DND-41 (cell line): ENCODE measurements around the gene CALHM5.

Experiments
- ATAC-seq: fragments of 200-7000 bp; cut with Tn5 transposase; 3 replicates; pipeline ENCODE4 v1.9.1; 2021; ENCODE audit warnings: low read depth; ENCODE audit not compliant: insufficient read depth
- DNase-seq: peaks from one replicate; pipeline ENCODE4 v3.0.0-alpha.2; 2020
- H2AFZ ChIP-seq: 2 replicates; pipeline ENCODE4 v1.6.0; 2012; ENCODE audit warnings: low read depth, low read length
- H3K27ac ChIP-seq: 2 replicates; pipeline ENCODE4 v1.5.1; 2012; ENCODE audit warnings: low read length, inconsistent platforms
- H3K27me3 ChIP-seq: fragments of 200-600 bp; sonication (generic); 2 replicates; pipeline ENCODE4 v1.6.0; 2012; ENCODE audit warnings: low read length, mild to moderate bottlenecking, inconsistent platforms; ENCODE audit not compliant: insufficient read depth, poor library complexity
- H3K36me3 ChIP-seq: 2 replicates; pipeline ENCODE4 v1.5.1; 2012; ENCODE audit warnings: low read length, inconsistent platforms; ENCODE audit not compliant: insufficient read depth
- H3K4me1 ChIP-seq: 2 replicates; pipeline ENCODE4 v1.5.1; 2012; ENCODE audit warnings: mild to moderate bottlenecking, low read length; ENCODE audit not compliant: insufficient read depth
- H3K4me2 ChIP-seq: 2 replicates; pipeline ENCODE4 v1.6.0; 2012; ENCODE audit warnings: mild to moderate bottlenecking, moderate library complexity, low read length, inconsistent platforms; ENCODE audit not compliant: insufficient read depth
- H3K4me3 ChIP-seq, 2 experiments: fragments of 200-600 bp in 1 of 2; shearing (Covaris generic) in 1 of 2; 2 replicates each; pipeline ENCODE4 v1.5.1; 2012 to 2016; ENCODE audit warnings: inconsistent platforms in 2 of 2, low read length in 2 of 2, mild to moderate bottlenecking in 2 of 2, low read depth in 1 of 2, moderate library complexity in 1 of 2
- H3K79me2 ChIP-seq: 2 replicates; pipeline ENCODE4 v1.6.0; 2012; ENCODE audit warnings: low read length, inconsistent platforms; ENCODE audit not compliant: insufficient read depth
- H3K9ac ChIP-seq: 2 replicates; pipeline ENCODE4 v1.6.0; 2012; ENCODE audit warnings: low read depth, mild to moderate bottlenecking, inconsistent platforms, low read length, moderate library complexity
- H3K9me3 ChIP-seq: 2 replicates; pipeline ENCODE4 v1.5.1; 2012; ENCODE audit warnings: low read length, moderate library complexity, mild to moderate bottlenecking, inconsistent platforms; ENCODE audit not compliant: insufficient read depth, severe bottlenecking
- H4K20me1 ChIP-seq: 2 replicates; pipeline ENCODE4 v1.6.0; 2012; ENCODE audit warnings: low read length; ENCODE audit not compliant: insufficient read depth
- CTCF ChIP-seq: IDR thresholded peaks from 2 replicates; pipeline ENCODE4 v1.5.1; 2012; ENCODE audit warnings: borderline replicate concordance, low read length, moderate library complexity, mild to moderate bottlenecking; ENCODE audit not compliant: poor library complexity, severe bottlenecking; ENCODE audit errors: extremely low read depth
- EZH2 ChIP-seq: IDR thresholded peaks from 3 replicates; pipeline ENCODE4 v1.6.1; 2012; ENCODE audit warnings: borderline replicate concordance, low read depth, mild to moderate bottlenecking, moderate library complexity, low read length, inconsistent platforms; ENCODE audit not compliant: severe bottlenecking

Gene CALHM5

DNA sequence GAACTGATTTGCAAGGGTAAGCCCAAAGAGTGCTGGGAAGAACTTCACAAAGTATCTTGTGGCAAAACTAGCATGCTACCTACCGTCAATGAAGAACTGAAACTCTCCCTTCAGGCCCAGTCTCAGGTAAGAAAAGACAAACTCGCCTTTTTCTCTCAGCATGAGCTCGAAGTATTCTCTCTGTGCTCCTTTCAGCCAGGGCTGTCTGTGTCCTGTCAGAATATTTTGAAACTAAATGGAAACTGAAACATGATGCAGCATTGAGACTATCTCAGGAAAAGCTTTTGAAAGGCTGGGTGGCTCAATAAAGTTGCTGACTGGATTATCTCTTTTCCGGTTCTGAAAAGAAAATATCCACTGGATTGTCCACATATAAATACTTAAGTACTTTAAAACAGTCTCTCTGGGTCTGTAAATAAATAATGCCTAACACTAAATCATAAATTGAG is 696 bp downstream of the CALHM5 start:
- ATAC-seq (no peak; the same call in 2 of the 3 replicates), DNase-seq (no peak)
- no peaks in the 10 kb centered on the region for H3K9me3 ChIP-seq
- no peaks in the 10 kb centered on the region for H4K20me1 ChIP-seq
- H3K27ac ChIP-seq: no peak overlapping the region
- H2AFZ ChIP-seq: no peak overlapping the region
- no peaks in the 10 kb centered on the region for H3K4me1 ChIP-seq
- H3K4me2 ChIP-seq: no peak overlapping the region
- H3K27me3 ChIP-seq: peaks cover 8% of the 10 kb centered on the region
- TF ChIP-seq CTCF (no peak), EZH2 (no peak)
- H3K9ac ChIP-seq: no peak overlapping the region
- no peaks in the 10 kb centered on the region for H3K36me3 ChIP-seq
- no peak overlapping the region for H3K4me3 ChIP-seq
- H3K79me2 ChIP-seq: no peaks in the 10 kb centered on the region

DNA sequence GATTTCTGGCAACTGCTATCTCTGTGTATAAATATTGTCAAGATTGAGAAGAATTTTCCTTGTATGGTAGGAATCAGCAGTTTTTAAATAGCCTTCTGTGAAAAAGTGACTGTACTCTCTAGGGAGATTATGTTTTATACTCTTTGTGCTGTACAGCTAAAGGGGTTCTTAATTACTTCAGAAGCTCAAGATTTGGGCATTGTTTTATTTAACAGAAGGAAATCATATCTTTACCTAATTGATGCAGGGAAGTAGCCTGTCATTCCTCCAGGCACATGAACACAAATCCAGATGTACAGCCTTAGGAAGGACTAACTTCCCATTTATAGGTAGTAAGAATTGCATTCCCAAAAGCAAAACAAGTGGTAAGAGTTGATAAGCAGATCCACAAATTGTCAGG is 1.3 kb downstream of the CALHM5 start:
- Histone ChIP-seq H4K20me1 (no peaks in the 10 kb centered on the region), H3K27ac (no peak overlapping the region), H3K4me1 (no peaks in the 10 kb centered on the region), H3K36me3 (no peaks in the 10 kb centered on the region), H2AFZ (no peak overlapping the region), H3K79me2 (no peaks in the 10 kb centered on the region), H3K4me3 (no peak overlapping the region), H3K9ac (no peak overlapping the region), H3K27me3 (peaks cover 8% of the 10 kb centered on the region), H3K4me2 (no peak overlapping the region), H3K9me3 (no peaks in the 10 kb centered on the region)
- no peak for DNase-seq
- no peak for ATAC-seq
- no peak for TF ChIP-seq EZH2
- no peak for TF ChIP-seq CTCF

GRCh38 chr6:116513224-116513875 is 1.9 kb downstream of the CALHM5 start:
- ATAC-seq (no peak), DNase-seq (no peak)
- H3K27ac ChIP-seq: no peak overlapping the region
- H2AFZ ChIP-seq: no peak overlapping the region
- H3K9ac ChIP-seq: no peak overlapping the region
- TF ChIP-seq CTCF: no peak
- no peak for TF ChIP-seq EZH2
- H3K27me3 ChIP-seq: peaks cover 11% of the 10 kb centered on the region
- H3K4me2 ChIP-seq: no peak overlapping the region
- H3K4me1 ChIP-seq: no peaks in the 10 kb centered on the region
- H3K9me3 ChIP-seq: no peaks in the 10 kb centered on the region
- no peaks in the 10 kb centered on the region for H3K36me3 ChIP-seq
- no peaks in the 10 kb centered on the region for H4K20me1 ChIP-seq
- no peaks in the 10 kb centered on the region for H3K79me2 ChIP-seq
- H3K4me3 ChIP-seq: no peak overlapping the region
